ENCODE data around the gene HHAT.

The HHAT gene

DNA sequence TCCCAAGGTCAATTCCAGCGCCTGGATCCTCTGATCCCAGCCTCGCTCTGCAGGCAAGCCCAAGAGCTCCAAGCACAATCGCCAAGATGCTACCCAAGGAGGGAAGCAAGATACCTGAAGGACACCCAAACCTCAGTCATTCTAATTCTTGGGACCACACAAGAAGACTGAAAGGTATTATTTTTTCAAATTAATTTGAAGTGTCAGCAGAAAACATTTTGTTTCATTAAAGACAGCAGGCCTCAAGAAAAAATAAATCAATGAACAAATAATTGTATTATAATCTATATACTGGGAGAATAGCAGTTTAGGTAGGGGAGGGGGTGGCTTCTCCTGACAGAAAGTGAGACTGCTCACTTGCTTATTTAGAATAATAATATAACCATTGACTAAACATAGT, 347.8 kb downstream of the HHAT start:
- DNase-seq (ENCODE audit: low read depth in 2 of 2, low spot score in 1 of 2): no peak

DNA sequence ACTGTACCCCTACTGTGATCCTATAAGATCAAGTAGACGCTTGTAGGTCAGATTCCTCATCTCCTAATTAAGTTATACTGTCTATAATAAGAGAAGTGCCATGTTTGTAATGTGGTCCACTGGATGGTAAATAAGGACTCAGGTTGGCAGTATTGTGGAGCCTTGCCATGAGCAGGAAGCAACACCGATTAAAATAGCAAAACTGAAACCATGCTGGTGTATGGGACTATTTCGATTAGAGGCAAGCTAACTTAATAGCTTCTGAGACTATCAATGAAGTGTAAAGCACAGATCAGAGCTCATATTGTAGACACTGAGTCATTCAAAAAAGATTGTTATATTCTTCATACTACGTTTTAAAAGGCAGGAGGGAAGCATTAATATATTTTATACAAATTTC, 348.8 kb downstream of the HHAT start:
- no peak for DNase-seq (ENCODE audit: low read depth in 2 of 2, low spot score in 1 of 2)

DNA sequence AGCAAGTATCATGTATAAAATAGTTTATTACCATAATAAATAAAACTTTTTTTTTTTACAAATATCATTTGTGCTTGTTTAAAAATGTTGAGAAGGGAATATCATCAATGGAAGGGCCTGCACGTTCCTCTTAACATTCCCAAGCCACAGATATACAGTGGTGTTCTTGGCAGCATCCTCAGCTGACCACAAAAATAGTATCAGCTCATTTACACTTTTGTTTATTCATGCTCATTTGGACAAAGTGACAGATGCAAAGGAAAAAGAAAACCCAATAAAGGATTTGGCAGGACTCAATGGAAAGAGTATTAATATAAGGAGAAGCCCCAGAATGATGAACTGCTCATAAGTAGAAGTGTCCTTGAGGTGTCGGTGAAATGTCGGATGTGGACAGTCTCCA, 349.6 kb downstream of the HHAT start:
- no peak for DNase-seq (ENCODE audit: low read depth in 2 of 2, low spot score in 1 of 2)

DNA sequence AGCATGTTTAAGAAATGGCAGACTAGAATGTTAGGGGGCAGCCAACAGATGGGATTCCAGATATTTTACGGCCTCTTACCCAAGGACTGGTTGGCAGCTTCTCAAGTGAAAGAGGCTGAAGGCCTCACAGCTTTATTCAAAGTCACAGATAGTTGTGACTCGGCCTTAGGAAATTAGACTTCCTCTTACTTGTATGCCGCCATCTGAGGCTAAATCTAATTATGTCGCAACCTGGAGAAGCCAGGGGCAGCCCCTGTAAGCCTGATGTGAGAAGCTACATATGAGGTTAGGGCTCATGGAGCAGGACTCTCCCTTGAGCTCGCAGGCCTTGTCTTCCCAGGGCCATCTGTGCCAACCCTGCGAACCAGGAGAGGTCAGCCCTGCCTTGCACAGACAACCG, 352.5 kb downstream of the HHAT start:
- no peak for DNase-seq (ENCODE audit: low read depth in 2 of 2, low spot score in 1 of 2)

DNA sequence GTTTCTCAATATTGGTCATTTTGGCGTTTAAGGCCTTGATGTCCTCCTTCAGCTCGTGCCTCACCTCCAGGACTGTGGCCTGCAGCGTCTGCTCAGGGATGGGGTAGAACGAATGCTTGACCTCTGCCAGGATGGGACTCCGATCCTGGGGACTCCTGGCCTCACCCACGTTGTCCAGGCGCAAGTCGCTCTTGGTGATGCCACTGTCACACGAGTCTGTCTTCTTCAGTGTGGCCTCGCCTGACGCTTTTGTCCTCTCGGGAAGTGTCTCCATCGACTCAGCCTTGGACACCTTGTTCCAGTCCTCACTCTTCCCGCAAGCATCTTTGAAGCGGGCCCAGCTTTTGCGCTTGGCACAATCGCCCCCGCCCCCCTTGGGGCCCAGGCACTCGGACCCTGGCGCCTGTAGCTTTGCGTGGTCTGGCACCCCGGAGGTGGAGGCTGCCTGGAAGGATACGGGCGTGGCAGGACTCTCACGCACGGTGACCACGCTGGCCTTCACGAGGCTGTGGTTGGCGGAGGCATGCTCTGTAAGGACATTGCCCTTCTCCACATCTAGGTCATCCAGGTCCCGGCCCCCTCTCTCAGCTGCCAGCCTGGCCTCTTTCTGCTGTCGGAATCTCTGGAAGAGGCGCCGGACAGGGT, 354.8 kb downstream of the HHAT start:
- no peak for DNase-seq (ENCODE audit: low read depth in 2 of 2, low spot score in 1 of 2)

DNA sequence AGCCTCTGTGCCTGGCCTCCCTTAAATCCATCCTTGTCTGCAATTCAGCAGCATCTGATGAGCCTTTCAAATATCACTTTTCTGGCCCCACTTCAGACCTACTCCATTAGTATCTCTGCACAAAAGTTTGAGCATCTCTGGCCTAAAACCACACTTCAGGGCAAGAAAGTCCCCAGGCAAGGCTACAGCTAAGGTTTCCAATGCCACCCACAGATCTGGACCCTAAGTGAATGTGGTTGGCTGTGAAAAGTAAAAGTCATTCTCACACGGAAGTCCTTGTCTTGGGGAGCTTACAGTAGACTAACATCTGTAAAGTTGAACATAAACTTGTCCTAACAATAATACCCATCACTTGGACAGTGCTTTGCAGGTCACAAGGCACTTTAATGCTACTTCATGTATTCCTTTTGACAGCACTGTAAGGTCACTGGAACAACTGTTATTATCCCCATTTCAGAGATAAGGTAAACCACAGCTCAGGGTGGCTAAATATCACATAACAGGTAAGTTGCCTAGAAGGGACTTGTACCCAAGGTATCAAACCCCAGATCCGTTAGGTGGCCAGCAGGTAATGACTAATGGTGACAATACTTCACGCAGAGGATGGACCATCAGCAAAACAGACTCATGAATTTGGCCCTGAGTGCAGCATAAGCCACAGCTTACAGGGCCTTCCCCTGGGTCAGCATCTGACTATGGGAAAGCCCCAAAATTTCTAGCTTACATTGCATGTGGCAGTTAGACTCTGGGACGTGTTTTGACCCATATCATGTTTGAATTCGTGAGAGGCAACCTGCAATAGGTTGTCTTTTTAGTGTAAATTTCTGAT, 356.0 kb downstream of the HHAT start:
- no peak for DNase-seq (ENCODE audit: low read depth in 2 of 2, low spot score in 1 of 2)

DNA sequence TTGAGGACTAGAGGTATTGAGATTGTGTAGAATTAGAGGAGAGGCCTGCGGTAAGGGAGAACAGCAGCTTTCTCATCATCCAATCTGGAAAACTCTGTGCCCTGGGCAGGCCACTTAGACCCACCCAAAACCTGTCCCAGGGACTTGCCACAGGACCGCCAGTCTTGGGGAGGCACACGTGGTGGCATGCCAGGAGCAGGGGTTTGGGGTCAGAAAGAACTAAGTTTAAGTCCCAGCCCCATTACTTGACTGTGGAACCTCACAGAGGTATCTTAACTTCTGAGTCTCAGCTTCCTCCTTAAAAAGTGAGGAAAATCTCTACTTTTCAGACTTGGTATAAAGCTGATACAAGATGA, 356.6 kb downstream of the HHAT start:
- DNase-seq (ENCODE audit: low read depth in 2 of 2, low spot score in 1 of 2): no peak

DNA sequence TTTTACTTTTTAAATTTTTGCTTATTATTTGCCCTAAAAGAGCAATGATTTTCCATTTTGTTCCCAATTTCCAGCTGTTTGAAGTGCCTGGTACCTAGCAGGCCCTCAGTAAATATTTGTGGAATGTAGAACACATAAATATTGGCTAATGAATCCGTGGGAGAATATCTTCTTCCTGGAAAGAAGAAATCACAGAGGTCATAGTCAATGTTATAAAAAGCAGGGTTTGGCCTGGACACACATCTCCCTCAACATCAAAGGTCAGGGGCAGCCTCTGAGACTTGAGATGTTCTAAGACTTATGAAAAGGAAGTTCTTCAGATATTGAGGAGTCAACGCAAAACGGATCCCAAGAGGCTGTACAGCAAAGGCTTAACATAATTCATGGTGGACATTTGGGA, 358.1 kb downstream of the HHAT start:
- no peak for DNase-seq (ENCODE audit: low read depth in 2 of 2, low spot score in 1 of 2)

DNA sequence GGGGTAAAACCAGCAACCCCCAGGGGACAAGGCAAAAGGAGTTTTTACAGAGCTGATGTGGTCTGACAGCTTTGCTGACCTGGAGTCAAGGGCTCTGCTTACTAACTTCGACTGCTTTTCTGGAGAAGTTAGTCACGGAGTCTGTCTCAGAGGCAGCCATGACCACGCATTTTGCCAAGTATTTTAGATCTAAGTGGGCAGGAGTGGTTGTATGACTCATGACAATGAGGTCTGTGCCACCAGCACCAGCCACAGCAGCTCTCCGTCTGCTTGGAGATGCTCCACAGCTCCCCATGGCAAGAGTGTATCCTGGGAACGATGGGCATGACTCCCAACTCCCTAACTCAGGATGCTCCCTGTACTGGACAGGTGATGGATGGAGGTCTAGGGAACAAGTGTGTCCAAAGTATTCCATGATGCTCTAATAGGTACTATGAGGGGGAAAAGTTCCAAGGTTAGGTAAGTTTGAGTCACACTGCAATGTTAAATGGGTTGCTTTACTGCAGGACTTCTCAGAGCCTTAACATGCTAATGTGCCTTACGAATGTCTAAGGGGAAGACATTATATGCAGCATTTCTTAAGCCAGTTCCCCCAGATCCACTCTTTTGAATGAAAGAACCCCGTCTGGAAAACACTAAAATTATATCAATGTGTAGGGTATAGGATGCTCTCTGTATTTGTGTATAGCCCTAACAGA, 359.0 kb downstream of the HHAT start:
- no peak for DNase-seq (ENCODE audit: low read depth in 2 of 2, low spot score in 1 of 2)

DNA sequence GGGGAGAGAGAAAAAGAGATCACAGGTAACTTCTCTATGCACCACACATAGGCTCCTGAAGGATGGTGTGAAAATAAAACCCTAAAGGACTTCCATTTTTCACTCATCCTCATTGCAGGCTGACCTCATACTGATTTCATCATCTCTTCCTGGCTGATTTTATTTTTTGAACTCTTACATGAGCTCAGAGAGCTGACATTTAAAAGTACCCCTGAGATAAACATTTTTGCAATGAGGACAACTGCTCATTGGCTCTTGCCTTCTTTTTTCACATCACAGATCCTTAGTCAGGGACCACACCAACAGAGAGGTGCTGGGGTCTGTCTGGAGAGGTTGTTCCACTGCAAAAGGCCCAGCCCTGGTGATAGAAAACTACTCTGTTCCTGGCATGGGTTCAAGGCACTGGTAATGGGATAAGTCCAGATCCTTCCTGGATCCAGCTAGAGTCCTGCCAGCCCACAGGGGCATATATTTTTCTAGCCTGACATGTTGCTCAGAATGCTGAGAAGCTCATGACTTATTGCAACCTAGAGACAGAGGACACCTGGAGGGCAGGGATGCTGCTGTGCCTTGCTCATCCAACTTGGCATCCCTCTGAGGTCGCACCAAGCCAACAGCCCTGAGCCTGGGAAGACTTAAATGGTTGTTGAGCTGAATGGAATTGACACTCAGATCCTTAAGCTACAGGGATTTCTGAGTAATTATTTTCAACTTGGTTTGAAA, 360.0 kb downstream of the HHAT start:
- no peak for DNase-seq (ENCODE audit: low read depth in 2 of 2, low spot score in 1 of 2)

DNA sequence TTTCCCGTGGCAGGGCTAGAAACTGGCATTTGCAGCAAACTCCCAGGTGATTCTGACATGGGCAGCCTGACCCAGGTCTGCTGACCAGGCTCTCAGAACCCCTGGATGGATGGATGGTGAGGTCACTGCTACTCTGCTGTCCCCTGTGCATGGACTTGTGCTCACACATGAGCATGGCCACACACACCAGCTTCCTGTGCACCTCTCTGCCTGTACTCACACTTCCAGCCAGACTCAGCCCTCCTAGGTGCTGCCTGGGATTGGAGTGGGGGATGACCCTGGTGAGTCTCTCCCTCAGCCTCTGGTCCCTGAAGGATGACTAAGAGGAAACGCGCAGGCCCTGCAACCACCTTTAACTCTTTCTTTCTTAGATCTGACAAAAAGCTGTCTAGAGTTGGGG, 361.1 kb downstream of the HHAT start:
- no peak for DNase-seq (ENCODE audit: low read depth in 2 of 2, low spot score in 1 of 2)

DNA sequence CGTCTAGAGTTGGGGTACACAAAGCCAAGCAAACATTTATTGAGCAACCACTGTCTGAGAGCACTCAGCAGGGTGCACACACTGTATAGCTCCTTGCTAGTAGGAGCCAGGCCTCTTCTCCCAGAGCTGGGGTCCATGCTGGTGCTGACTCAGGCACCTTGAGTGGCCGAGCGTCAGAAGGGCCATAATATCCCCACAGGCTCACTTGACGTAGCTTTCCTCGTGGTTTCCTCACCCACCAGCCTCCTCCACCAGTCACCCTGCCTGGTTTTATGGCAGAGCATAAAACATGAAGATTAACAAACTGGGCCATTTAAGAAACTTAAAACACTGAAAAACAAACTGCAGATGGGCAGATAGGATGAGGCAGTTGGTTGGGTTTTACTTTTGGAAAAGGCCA, 361.5 kb downstream of the HHAT start:
- no peak for DNase-seq (ENCODE audit: low read depth in 2 of 2, low spot score in 1 of 2)

DNA sequence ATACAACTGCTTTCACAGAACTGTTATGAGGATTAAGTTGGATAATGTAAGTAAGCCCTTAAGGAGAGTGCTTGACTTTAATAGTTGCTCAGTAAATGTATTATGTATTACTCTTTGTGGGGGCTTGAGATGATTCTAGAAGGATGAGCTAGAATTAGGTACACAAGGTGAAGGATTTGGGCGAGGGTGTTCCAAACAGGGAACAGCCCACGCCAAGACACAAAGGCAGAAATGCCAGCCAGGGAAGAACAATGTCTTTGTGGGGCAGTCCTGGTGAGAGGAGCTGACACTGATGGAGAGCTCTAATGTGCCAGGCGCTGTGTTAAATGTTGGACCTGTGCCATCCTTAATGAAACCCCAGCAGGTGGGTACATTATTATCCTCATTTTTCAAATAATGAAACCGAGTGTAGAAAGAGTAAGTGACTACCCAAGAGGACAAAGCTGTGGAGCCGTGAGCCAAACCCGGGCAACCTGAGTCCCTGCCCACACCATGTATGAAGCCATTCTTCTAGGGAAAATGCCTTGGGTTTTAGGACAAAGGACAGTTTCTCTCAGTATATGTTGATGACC, 362.4 kb downstream of the HHAT start:
- DNase-seq (ENCODE audit: low read depth in 2 of 2, low spot score in 1 of 2): no peak

DNA sequence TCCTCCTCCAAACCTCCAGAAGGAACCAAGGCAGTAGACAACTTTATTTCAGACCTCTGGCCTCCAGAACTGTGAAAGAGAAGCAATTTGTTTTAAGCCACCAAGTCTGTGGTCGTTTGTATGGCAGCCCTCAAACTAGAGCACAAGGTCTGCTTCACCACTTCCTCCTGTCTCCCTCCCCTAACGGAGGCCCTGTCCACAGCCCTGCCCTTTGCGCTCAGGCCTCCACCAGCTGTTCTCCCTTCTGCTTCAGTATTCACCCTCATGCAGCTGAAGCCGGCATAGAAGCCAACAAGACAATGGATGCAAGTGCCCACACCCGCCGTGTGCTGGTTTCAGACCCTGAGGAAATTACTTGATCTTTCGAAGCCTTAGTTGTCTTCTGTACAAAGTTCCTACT, 364.1 kb downstream of the HHAT start:
- DNase-seq (ENCODE audit: low read depth in 2 of 2, low spot score in 1 of 2): no peak

DNA sequence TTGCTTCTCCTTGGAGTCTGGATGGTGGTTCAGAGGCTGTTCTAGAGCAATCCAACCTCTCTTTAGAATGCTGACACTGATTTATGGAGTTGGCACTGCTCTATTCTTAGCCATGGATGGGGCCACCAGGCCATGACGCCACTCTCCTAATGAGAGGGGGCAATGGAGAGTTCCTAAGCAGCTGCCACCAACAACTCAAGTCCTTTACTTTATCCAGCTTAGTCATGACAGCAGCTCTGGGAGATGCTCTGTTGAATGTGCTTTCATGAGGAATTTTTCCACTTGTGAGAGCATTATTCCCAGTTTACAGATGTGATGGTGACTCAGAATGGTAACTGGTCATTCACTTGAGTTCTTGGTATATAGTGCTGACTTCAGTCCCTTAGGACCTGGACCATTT, 366.3 kb downstream of the HHAT start:
- DNase-seq (ENCODE audit: low read depth in 2 of 2, low spot score in 1 of 2): no peak

DNA sequence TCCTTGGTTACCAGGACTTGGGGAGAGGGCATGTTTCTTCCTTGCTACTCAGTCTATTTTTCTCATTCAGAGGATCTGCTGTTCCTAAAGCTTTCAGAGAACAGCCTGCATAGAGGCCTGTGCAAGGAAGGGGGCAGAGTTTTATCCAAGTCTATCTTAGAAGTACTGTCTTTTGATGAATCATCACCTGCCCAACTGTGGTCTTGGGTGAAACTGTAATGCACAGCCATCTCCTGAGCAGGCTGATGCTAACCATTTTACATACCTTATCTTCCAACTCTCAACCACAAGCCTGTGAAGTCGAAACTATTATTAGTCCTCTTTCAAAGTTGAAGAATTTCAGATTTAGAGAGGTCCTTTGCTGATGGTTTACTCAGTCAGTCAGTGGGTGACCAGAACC, 368.0 kb downstream of the HHAT start:
- no peak for DNase-seq (ENCODE audit: low read depth in 2 of 2, low spot score in 1 of 2)

DNA sequence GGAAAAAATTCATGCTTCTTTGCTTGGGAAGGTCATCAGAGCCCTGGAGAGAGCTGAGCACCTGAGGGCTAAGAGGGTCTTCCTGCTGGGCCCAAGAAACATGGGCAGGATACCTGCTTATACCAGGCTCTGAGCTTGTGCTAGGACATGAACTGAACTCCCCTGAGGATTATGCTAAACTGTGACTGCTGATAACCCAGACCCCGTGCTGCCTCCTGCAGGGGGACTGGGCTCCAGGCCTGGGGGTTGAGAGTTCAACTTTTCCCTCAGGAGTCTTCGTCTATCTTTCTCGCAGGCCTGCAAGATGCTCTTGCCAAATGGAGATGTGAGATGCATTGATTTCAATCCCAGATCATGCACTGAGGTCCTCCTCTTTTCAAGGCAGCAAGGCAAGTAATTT, 368.5 kb downstream of the HHAT start:
- no peak for DNase-seq (ENCODE audit: low read depth in 2 of 2, low spot score in 1 of 2)

DNA sequence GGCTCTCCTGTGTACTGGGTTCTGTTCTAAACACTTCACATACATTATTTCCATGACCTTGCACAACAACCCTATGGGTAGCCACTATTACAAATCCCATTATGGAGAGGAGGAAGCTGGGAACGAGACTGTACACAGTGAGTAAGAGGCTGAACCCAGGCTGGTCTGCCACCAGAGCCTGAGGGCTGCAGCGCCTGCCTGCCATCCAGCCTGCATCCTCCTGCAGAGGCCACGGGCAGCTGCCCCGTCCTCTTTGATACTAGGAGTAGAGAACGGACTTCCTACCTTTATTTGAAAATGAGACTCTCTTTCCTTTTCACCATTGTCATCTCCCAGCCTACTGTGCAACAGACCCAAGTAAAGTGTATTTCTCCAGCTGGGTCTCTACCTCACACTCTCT, 370.0 kb downstream of the HHAT start:
- DNase-seq (ENCODE audit: low read depth in 2 of 2, low spot score in 1 of 2): no peak

DNA sequence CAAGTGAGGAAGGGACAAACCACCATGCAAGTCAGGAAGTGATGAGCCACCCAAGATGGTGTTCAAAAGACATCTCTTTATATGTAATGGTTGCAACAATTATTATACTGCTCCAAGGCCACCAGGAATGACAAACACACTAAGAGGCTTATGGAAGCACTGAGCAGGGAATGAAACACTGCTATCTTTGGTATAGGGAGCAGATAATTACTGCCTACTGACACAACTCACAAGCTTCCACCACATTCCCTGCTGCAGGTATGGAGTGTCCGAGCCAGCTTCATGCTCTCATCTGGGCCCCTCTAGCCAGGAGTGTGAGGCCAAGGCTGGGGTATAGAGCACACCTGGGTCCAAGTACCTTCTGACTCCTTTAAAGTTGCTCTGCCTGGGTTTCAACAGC, 371.4 kb downstream of the HHAT start:
- no peak for DNase-seq (ENCODE audit: low read depth in 2 of 2, low spot score in 1 of 2)

DNA sequence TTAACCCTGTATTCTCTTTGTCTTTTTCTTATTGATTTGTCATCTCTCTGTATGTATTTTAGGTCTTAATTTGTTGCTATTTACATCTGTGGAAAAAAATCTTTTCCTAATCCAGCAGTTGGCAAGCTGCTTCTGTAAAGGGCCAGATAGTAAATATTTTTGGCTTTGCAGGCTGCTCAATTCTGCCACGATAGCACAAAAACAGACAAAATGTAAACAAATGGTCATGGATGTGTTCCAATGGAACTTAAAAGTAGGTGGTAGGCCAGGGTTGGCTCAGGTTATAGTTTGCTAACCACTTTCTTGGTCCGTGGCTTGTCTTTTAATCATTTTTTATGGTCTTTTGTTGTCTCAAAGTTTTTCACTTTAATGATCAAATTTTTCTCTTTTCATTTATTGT, 371.8 kb downstream of the HHAT start:
- no peak for DNase-seq (ENCODE audit: low read depth in 2 of 2, low spot score in 1 of 2)

DNA sequence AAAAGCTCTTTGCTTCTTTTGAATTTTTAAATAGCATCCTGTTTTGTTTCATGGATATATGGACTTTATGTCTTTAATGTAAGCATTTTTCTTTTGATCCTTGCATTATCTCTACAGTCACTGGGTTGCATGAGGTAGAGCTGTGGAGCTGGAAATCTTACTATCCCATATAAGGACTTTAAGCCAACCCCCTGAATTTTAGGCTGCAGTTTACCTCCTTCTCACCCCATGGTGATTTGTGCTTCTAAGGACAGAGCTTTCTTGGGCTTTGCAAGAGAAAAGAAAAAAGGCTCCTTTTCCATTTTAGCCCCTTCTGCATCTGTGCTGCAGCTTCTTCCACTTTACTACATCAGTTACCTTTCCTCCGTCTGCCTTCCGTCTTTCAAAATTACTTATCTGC, 373.8 kb downstream of the HHAT start:
- no peak for DNase-seq (ENCODE audit: low read depth in 2 of 2, low spot score in 1 of 2)

DNA sequence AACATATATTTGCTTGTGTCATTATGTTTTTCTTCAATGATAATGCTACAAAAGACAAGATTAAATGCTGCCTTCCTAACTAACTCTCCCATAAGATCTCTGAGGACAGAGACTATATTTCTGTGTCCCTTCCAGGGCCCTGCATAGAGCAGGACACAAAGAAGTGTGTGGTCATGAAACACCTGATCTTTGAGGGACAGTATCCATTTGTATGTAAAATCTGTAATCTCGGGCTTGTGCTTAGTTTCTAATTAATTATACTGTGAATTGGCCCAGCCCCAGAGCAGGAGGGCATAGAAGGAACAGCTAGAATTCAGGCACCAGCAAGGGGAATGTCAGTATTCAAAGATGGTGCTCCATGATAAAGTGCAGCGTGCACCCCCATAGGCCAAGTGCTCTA, 374.9 kb downstream of the HHAT start:
- DNase-seq (ENCODE audit: low read depth in 2 of 2, low spot score in 1 of 2): no peak

Data from stimulated activated CD8-positive, alpha-beta memory T cell treated with anti-CD3 and anti-CD28 coated beads, Interleukin-4, amount 100 ng/mL, for 4 hours (primary cell).